PFSK-1 (cell line): ENCODE measurements around the gene CAV1.

ENCODE experiments used
- FOXP2 ChIP-seq: optimal IDR thresholded peaks from 2 replicates; pipeline ENCODE3; 2011; ENCODE audit warnings: borderline replicate concordance, control low read depth, inconsistent platforms; ENCODE audit not compliant: insufficient read depth; ENCODE audit errors: extremely low read length, extremely low read depth
- POLR2AphosphoS5 ChIP-seq: IDR thresholded peaks from 2 replicates; pipeline ENCODE4 v1.6.1; 2012; ENCODE audit warnings: low read depth, mild to moderate bottlenecking, control low read depth, low read length, moderate library complexity
- REST ChIP-seq, 2 experiments: IDR thresholded peaks; 2 replicates each; pipeline versions ENCODE4 v1.6.1 to v1.8.0; 2011 to 2012; ENCODE audit warnings: low read depth in 2 of 2, low read length in 2 of 2, control low read depth in 1 of 2, inconsistent platforms in 1 of 2, mild to moderate bottlenecking in 1 of 2, moderate library complexity in 1 of 2; ENCODE audit not compliant: insufficient read depth in 1 of 2
- SIN3A ChIP-seq: IDR thresholded peaks from 2 replicates; pipeline ENCODE4 v1.6.1; 2012; ENCODE audit warnings: mild to moderate bottlenecking, low read length, moderate library complexity, borderline replicate concordance; ENCODE audit not compliant: insufficient read depth
- TAF1 ChIP-seq: IDR thresholded peaks from 2 replicates; pipeline ENCODE4 v1.6.1; 2012; ENCODE audit warnings: low read length, control low read depth, borderline replicate concordance; ENCODE audit not compliant: insufficient read depth

CAV1 gene

GRCh38 chr7:116500078-116500853 is 24.6 kb upstream of the CAV1 start:
- no peak for TF ChIP-seq REST (IDR thresholded peaks at IDR 0.05; ENCODE audit: insufficient read depth in 1 of 2, low read depth in 2 of 2, low read length in 2 of 2)
- TF ChIP-seq POLR2AphosphoS5: no peak
- TF ChIP-seq TAF1: no peak
- TF ChIP-seq FOXP2: no peak
- no peak for TF ChIP-seq SIN3A

GRCh38 chr7:116501425-116502167 is 23.2 kb upstream of the CAV1 start:
- no peak for TF ChIP-seq SIN3A
- TF ChIP-seq TAF1: no peak
- TF ChIP-seq POLR2AphosphoS5: no peak
- TF ChIP-seq FOXP2: no peak
- no peak for TF ChIP-seq REST (IDR thresholded peaks at IDR 0.05; ENCODE audit: insufficient read depth in 1 of 2, low read depth in 2 of 2, low read length in 2 of 2)

- TF ChIP-seq SIN3A (no peak), FOXP2 (no peak), TAF1 (no peak), POLR2AphosphoS5 (no peak), REST (IDR thresholded peaks at IDR 0.05; ENCODE audit: insufficient read depth in 1 of 2, low read depth in 2 of 2, low read length in 2 of 2) (no peak)
Measured at GRCh38 chr7:116502201-116503096, 22.4 kb upstream of the CAV1 start.

- TF ChIP-seq REST (IDR thresholded peaks at IDR 0.05; ENCODE audit: insufficient read depth in 1 of 2, low read depth in 2 of 2, low read length in 2 of 2) (no peak), POLR2AphosphoS5 (no peak), TAF1 (no peak), FOXP2 (no peak), SIN3A (no peak)
Measured at GRCh38 chr7:116503835-116504234, 21.0 kb upstream of the CAV1 start.
